GM18873 (cell line): ENCODE data around the gene AKIP1.
"Not testable (repeated sequence)": the region's sequence is repeated elsewhere in the genome, so short reads cannot be mapped to it uniquely, and the experiment has no call there.

ENCODE experiments used
- ATAC-seq: cut with Tn5 transposase; IDR thresholded peaks from one replicate; pipeline ENCODE4 v1.9.1; 2021; ENCODE audit warnings: mild to moderate bottlenecking, moderate library complexity, moderate number of reproducible peaks; ENCODE audit not compliant: unreplicated experiment, low FRiP score

Gene AKIP1, protein sequence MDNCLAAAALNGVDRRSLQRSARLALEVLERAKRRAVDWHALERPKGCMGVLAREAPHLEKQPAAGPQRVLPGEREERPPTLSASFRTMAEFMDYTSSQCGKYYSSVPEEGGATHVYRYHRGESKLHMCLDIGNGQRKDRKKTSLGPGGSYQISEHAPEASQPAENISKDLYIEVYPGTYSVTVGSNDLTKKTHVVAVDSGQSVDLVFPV

DNA sequence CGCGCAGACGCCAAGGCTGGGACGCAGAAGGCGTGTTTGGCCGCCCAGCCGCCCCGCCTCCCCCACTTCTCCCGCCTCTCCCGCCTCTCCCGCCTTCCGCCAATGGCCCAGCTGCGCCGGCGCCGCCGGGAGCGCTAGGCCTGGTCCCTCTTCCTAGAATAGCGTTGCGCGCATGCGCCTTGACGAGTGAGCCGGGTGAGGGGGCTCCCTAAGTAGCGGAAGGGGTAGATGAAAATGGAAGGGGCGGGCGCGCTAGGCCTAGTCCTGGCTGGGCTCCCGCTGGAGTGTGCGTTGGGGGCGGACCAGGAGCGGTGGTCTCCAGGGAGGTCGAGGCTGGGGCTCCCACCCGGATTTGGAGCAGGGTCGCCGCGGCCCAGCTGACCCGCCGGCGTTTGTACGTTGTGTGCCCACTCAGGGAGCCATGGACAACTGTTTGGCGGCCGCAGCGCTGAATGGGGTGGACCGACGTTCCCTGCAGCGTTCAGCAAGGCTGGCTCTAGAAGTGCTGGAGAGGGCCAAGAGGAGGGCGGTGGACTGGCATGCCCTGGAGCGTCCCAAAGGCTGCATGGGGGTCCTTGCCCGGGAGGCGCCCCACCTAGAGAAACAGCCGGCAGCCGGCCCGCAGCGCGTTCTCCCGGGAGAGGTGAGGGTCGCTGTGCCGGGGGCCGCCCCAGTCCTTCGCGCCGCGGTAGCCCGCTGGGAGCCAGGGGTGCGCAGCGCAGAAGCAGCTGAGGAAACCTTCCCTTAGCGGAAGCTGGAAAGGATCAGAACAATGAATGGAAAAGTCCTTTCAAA is at the start of gene AKIP1:
Gene AKIP1, plus strand, starts transcription at position 161 of the 795 bp plus-strand sequence. Its CDS starts 261 bp downstream, at position 422.
- ATAC-seq, result peak; percentile 76

DNA sequence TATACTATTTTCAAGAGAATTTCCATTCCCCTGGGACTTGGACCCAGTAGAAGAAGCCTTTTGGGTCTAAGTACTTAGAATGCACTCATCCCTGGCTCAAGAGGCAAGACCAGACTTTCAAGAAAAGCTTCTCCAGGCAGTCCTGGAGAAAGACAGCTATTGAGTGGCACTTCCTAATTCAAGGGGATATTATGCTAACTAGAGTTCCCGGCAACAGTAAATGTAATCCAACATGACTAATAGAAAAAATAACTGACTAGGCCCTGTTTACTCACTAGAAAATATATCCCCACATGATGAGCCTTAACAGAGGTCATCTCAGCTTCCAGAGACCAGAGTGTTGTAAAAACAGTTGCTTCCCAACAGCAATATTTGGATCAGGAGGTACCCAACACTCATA is 47.2 kb upstream of the AKIP1 start:
- ATAC-seq, result no peak

DNA sequence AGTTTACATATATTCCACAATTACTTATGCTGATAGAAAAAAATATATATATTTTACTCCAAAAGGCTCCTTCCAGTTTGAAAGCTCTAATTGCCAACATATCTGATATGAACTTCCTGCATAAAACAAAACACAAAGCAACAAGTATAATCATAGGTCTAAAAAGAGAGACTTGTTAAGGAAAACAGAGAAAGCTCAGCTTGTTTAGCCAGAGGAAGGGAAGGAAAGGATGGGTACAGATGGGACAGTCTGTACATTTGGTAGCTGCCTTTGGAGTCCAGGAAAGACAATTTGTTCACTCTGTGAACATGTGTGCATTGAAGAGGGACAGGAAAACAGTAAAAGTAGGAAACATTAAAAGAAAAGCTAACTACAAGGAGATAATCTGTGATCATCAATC is 45.7 kb upstream of the AKIP1 start:
- no peak for ATAC-seq

DNA sequence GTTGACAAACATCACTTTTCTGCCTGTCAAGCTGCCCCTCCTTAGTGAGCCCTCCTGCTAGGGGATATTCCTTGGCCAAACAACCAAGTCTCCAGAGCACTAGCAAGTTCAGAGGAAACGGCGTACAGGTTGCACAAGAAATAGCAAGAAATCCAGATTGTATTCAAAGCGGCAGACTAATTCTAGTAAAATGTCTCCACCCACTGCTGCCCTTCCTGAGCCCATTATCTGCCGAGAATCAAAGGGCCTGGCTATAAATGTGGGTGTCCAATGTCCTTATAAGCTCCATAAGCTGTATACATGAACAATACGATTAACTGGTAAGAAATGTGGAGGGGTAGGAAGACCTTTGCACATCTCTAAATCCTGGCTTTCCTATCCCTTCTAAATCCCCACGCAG is 44.0 kb upstream of the AKIP1 start:
- ATAC-seq, result no peak

DNA sequence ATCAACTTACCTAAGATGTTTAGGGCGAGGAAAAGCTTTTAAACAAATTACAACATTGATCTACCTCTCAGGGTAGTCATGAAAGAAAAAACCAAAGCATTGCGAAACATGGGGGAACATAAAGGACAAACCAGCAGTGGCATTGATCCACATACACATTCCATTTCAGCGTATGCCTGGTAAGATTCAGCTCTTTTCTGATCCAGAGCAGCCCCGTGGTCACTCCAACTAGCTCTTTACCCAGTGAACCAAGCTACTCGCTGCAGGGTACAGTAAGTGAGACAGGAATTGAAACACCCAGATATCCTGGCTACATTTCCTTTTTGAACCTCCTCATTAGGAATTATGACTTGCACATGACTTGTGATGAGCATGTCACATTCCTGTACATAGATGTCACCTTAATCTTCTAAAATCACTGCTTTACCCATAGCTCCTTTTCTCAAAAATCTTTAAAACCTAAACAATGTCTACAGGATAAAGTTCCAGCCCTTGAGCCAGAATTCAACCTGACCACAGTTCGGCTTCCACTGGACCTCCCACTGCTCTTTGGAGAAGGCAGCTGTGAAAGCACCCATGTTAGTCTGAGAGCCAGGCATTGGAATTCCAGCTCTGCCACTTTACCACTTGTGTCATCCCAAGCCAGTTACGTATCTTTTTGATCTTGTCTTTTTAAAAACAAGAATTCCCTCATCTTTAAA is 42.9 kb upstream of the AKIP1 start:
- no peak for ATAC-seq

DNA sequence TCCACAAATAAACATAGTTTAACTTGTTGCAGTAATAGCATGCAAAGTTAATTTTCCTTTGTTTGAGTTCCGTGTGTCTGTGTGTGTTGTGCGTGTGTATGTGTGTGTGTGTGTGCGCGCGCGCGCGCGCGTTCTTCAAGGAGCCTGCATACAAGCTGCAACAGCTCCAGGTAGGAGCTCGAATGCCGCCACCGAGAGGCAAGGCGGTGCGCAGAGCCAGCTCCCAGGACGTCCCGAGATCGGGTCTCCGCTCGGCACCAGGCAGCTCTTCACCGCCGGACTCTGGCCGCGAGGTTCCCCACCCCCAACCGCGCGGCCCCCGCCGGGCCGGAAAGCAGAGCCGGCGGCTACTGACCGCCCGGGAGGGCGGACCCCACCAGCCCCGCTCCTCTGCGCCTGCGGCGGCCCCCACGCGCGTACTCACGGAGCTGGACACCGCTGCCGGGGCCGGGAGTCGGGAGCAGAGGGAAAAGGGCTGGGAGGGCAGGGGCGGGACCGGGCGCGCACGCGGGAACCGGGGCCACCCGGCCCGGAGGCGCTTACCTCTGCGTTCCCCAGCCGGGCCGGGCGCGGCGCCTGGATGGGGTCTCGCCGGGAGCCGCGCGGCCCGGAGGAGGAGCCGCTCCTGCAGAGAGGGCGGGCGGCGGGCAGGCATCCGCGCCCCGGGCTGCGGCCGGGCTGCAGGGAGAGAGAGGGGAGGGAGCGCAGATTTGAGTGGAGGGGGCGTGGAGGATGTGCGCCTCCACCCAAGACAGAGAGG is 40.4 kb upstream of the AKIP1 start:
- no peak for ATAC-seq

DNA sequence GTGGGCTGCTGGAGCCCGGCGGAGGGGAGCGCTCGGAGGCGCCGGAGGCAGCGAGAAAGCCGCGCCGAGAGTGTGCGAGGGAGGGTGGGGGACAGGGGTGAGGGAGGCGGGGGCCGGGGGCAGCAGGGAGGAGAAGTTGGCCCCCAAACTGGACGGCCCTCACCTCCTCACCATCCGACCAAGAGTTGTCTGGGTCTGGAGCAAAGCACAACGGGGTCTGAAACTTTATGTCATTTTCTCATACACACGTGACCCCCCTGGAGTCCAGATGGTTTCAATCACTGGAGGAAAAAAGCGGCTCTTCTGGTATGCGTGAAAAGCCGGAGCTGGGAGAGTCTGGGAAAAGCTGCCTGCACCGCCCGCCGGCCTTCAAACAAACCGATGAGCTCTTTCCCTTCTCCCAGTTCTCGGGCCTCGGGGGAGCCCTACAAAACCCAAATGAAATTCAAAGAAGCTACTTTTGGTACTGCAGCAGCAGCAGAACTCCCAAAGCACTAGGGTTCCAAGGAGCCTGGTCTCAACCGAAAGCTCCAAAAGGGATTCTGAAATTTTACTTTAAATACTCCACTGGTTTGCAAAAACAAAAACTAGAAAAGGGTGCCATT is 39.7 kb upstream of the AKIP1 start:
- no peak for ATAC-seq

DNA sequence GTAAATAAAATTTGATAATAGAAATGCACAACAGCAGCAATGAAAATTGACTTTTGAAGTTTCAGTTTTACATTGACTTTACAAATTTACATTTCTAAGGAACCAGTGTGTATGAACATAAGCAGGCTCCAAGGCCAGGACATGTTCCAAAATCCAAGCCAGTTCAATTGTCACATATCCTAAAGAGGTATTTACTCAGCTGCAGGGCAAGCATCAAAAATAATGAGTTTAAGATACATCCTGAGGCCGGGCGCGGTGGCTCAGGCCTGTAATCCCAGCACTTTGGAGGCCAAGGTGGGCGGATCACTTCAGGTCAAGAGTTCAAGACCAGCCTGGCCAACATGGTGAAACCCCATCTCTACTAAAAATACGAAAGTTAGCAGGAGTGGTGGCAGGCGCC is 39.0 kb upstream of the AKIP1 start:
- ATAC-seq, result no peak

DNA sequence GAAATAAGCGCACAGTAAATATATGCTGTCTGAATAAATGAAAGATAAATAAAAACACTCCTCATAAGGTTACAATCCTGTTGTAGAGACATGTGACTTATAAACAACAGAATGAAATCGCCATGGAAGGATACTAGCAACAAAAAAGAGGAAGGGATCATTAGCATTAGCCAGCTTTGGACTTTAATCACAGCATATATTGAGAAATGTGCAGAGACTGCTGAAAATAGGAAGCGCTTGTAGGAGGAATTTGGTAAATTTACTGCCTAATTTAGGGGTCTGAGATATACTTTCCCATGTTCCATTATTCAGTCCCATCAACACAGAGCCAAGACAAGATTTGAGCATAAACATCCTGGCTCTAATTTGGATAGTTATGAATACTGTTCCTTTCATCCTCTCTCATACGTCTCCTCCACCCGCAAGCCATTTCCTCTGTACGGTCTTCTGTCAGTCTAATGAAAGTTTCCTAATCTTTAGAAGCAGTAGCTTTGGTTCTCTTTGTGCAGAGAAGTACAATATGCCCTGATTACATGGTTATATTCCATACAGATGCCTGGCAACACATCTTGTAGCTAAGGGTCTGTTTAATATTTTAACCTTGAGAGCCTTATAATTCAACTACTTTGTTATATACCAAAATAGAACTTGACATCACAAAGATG is 37.1 kb upstream of the AKIP1 start:
- ATAC-seq, result no peak

DNA sequence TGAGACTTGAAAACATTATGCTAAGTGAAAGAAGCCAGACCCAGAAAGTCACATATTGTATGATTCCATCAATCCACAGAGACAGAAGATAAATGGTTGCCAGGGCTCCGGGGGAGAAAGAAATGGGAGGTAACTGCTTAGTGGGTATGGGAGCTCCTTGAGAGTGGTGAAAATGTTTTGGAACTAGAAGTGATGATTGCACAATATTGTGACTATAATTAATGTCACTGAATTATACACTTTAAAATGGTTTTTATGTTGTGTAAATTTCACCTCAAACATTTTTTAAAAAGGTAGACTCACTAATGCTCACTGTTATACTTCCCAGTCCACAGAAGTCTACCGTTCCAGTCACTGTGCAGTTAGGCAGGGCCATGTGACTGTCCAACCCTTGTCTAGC is 32.2 kb upstream of the AKIP1 start:
- no peak for ATAC-seq

DNA sequence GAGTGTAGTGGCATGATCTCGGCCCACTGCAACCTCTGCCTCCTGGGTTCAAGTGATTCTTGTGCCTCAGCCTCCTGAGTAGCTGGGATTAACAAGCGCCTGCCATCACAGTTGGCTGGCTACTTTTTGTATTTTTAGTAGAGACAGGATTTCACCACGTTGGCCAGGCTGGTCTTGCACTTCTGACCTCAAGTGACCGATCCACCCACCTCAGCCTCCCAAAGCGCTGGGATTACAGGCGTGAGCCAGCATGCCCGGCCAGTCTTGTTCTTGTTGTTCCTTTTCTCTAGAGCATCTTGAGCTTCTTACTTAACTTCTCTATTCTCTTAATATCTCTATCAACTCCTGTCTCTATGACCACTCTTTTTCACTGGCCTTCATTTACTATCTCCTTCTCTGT is 29.4 kb upstream of the AKIP1 start:
- ATAC-seq, result not testable (repeated sequence)

DNA sequence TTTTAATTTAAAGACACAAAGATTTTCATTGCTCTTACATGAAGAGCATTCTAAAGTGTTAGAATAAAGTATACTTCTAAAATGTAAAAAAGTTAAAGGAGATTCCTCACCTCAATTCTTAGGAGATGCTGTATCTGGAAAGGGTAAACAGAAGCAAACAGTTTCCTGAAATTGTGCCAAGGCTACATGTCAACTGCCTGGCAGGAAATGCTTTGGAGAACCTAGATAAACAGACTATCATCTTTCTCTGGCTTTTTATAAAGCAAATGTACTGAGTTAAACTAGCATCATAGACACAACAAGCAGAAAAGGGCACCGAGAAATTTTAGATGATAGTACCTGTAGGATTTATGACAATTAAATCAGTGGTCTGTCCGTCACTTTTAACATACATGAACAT is 24.7 kb upstream of the AKIP1 start:
- ATAC-seq, result no peak

DNA sequence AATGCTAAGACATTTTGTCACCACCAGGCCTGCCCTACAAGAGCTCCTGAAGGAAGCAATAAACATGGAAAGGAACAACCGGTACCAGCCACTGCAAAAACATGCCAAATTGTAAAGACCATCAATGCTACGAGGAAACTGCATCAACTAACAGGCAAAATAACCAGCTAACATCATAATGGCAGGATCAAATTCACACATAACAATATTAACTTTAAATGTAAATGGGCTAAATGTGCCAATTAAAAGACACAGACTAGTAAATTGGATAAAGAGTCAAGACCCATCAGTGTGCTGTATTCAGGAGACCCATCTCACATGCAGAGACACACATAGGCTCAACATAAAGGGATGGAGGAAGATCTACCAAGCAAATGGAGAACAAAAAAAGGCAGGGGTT is 19.8 kb upstream of the AKIP1 start:
- ATAC-seq, result not testable (repeated sequence)

DNA sequence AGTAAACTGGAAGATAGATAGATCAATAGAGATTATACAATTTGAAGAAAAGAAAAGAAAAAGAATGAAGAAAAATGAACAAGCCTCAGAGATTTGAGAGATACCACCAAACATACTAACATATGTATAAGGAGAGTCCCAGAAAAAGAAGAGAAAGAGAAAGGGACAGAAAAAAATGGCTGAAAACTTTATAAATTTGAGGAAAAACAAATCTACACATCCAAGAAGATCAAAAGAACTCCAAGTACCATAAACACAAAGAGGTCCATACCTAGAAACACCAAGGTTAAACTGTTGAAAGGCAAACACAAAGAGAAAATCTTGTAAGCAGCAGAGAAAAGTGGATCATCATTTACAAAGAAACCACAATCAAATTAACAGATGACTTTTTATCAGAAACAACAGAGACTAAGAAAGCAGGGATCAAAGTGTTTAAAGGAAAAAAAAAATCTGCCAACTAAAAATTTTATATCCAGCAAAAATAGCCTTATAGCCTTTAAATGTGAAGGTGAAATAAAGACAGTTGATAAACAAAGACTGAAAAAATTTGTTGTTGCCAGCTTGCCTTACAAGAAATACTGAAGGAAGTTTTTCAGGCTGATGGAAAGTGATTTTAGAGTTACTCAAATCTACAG is 11.8 kb upstream of the AKIP1 start:
- no peak for ATAC-seq

DNA sequence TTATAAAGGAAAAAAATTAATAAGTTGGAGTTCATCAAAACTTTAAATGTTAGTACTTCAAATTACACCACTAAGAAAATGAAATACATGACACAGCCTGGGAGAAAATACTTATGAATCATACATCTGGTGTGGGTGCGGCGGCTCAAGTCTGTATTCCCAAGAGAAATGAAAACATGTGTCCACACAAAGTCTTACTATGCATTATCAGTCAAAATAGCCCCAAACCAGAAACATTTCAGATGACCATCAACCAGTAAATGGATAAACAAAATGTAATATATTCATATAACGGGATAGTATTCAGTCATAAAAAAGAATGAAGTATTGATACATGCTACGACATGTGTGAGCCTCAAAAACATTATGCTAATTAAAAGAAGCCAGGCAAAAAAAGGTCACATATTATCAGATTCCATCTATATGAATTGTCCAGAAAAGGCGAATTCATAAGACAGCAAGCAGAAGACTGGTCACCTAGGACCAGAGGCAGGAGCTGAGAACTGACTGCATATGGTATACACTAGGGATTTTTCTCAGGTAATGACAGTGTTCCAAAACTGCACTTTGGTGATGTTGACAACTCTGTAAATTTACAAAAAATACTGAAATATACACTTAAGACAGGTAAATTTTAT is 5.3 kb upstream of the AKIP1 start:
- ATAC-seq, result no peak

DNA sequence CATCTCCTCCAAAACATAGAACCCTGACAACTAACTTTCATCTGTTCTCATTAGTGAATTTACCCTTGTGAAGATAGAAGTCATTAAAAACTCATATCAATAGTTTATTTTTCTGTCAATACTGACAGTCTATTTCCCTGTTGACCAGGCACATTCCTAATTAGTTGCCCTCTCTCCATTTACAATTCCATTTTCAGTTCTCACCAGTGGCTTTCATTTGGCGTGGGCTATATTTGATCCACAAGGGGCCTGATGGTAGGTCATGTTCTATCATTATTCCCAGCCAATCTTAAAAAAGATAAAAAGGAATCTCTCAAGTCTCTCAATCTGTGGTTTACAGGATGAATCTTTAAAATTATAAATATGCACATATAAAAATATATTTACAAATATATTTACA is 3.9 kb upstream of the AKIP1 start:
- ATAC-seq, result no peak

DNA sequence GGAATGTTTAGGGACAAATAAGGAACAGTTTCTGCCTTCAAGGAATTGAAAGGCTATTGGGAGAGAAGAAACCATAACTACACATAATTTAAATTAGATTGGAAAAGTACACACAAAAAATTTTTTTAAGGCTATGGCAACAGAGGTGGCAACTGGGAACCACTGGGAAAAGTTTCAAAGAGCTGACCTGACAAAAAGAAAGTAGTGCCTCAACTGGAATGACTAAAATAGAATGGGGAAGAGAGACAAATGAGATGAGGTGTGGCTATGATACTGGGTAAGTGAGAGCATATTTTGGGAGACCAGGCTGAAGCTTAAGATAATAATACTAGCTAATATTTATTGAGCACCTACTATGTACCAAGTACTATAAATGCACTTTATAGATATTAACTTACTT is 2.9 kb upstream of the AKIP1 start:
- no peak for ATAC-seq

DNA sequence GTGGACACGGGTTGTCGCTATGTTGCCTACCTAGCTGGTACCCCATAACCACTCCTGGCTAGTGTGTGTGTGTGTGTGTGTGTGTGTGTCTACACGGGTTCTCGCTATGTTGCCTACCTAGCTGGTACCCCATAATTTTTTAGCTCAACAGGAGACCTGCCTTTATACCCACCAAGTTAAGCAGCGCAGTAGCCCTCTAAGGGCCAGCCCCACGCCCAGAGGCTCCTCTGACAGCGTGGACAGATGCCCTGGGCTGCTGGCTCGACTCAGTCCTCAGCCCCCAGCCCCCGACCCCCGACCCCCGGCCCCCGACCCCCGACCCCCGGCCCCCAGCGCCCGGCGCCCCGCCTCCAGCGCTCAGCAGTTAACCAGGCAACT is 351 bp upstream of the AKIP1 start:
- no peak for ATAC-seq
